ENCODE data around the gene TEKTIP1.

The TEKTIP1 gene

GRCh38 chr19:3512562-3513228 lies 26.3 kb upstream of the TEKTIP1 start:
- ChIA-PET CTCF (interaction anchor here (1.4 kb wide), 1 partner anchor 40 kb away, joined by 3 read pairs; no protein-coding TSS in a partner anchor), POLR2A (interaction anchor here (0.5 kb wide), 1 partner anchor 460 kb away, joined by 3 read pairs; no protein-coding TSS in a partner anchor)
- TF ChIP-seq CTCF (IDR thresholded peaks at IDR 0.05; ENCODE audit: control extremely low read depth, extremely low read depth, low read depth, missing control alignments), result no peak
- no peak for DNase-seq (ENCODE audit: extremely low spot score)

- no peak for TF ChIP-seq CTCF (IDR thresholded peaks at IDR 0.05; ENCODE audit: control extremely low read depth, extremely low read depth, low read depth, missing control alignments)
- DNase-seq (ENCODE audit: extremely low spot score), result no peak
- POLR2A ChIA-PET, result no interaction called here
- CTCF ChIA-PET, result interaction anchor here (1.4 kb wide), 1 partner anchor 41 kb away, joined by 3 read pairs; no protein-coding TSS in a partner anchor
Measured at GRCh38 chr19:3513229-3514140, 25.5 kb upstream of the TEKTIP1 start.

- ChIA-PET CTCF (no interaction called here), POLR2A (no interaction called here)
- TF ChIP-seq CTCF (IDR thresholded peaks at IDR 0.05; ENCODE audit: control extremely low read depth, extremely low read depth, low read depth, missing control alignments), result no peak
- no peak for DNase-seq (ENCODE audit: extremely low spot score)
Measured at GRCh38 chr19:3514930-3515329, 24.0 kb upstream of the TEKTIP1 start.

- TF ChIP-seq CTCF (IDR thresholded peaks at IDR 0.05; ENCODE audit: control extremely low read depth, extremely low read depth, low read depth, missing control alignments), result no peak
- ChIA-PET CTCF (interaction anchor here (0.9 to 2.6 kb wide), 3 partner anchors 29 to 45 kb away, joined by 3 to 11 read pairs (median 3); no protein-coding TSS in a partner anchor), POLR2A (no interaction called here)
- no peak for DNase-seq (ENCODE audit: extremely low spot score)
Measured at GRCh38 chr19:3515891-3516422, 23.0 kb upstream of the TEKTIP1 start.

- POLR2A ChIA-PET, result no interaction called here
- no peak for TF ChIP-seq CTCF (IDR thresholded peaks at IDR 0.05; ENCODE audit: control extremely low read depth, extremely low read depth, low read depth, missing control alignments)
Measured at GRCh38 chr19:3516675-3517207, 22.2 kb upstream of the TEKTIP1 start.

GRCh38 chr19:3517638-3518037 lies 21.3 kb upstream of the TEKTIP1 start:
- TF ChIP-seq CTCF (IDR thresholded peaks at IDR 0.05; ENCODE audit: control extremely low read depth, extremely low read depth, low read depth, missing control alignments), result no peak
- ChIA-PET CTCF (interaction anchor here (1.1 to 2.6 kb wide), 4 partner anchors 9 to 242 kb away, joined by 3 to 11 read pairs (median 3); no protein-coding TSS in a partner anchor), POLR2A (no interaction called here)
- DNase-seq (ENCODE audit: extremely low spot score), result no peak

More at GRCh38 chr19:3516675-3517207, 22.2 kb upstream of the TEKTIP1 start:
- no peak for DNase-seq (ENCODE audit: extremely low spot score)
- CTCF ChIA-PET, result interaction anchor here (0.9 to 2.6 kb wide), 6 partner anchors 25 to 87 kb away, joined by 3 to 11 read pairs (median 3); no protein-coding TSS in a partner anchor

All from GM10248 (cell line).